ENCODE data around the gene KCNJ4.

Gene KCNJ4

GRCh38 chr22:38443628-38444521, 11.1 kb downstream of the KCNJ4 start:
- Histone ChIP-seq H3K27ac (ENCODE audit: low read length) (no peak overlapping the region), H3K79me2 (ENCODE audit: insufficient read depth, low read length) (no peaks in the 10 kb centered on the region), H4K20me1 (ENCODE audit: insufficient read depth, low read length) (no peaks in the 10 kb centered on the region), H3K4me3 (ENCODE audit: low read depth in 1 of 2, low read length in 2 of 2) (no peak overlapping the region), H3K4me2 (ENCODE audit: insufficient read depth, low read length) (no peak overlapping the region), H3K36me3 (ENCODE audit: insufficient read depth, low read length) (no peaks in the 10 kb centered on the region), H3K4me1 (ENCODE audit: insufficient read depth, low read length) (no peaks in the 10 kb centered on the region), H3K9me3 (ENCODE audit: insufficient read depth, low read length, severe bottlenecking) (no peaks in the 10 kb centered on the region), H3K9ac (ENCODE audit: low read depth, low read length) (no peak overlapping the region), H2AFZ (ENCODE audit: low read depth, low read length) (no peak overlapping the region), H3K27me3 (ENCODE audit: insufficient read depth, low read length, poor library complexity) (peaks cover 29% of the 10 kb centered on the region)
- no peak for TF ChIP-seq CTCF (IDR thresholded peaks at IDR 0.05; ENCODE audit: borderline replicate concordance, extremely low read depth, low read length, poor library complexity, severe bottlenecking)
- no peak for TF ChIP-seq EZH2 (IDR thresholded peaks at IDR 0.05; ENCODE audit: borderline replicate concordance, low read depth, low read length, severe bottlenecking)
- DNase-seq (no peak), ATAC-seq (ENCODE audit: insufficient read depth, low read depth) (no peak)

- Histone ChIP-seq H3K4me1 (ENCODE audit: insufficient read depth, low read length) (no peaks in the 10 kb centered on the region), H3K9me3 (ENCODE audit: insufficient read depth, low read length, severe bottlenecking) (no peaks in the 10 kb centered on the region), H3K4me3 (ENCODE audit: low read depth in 1 of 2, low read length in 2 of 2) (no peak overlapping the region), H3K79me2 (ENCODE audit: insufficient read depth, low read length) (no peaks in the 10 kb centered on the region), H3K9ac (ENCODE audit: low read depth, low read length) (no peak overlapping the region), H4K20me1 (ENCODE audit: insufficient read depth, low read length) (no peaks in the 10 kb centered on the region), H3K36me3 (ENCODE audit: insufficient read depth, low read length) (no peaks in the 10 kb centered on the region), H3K4me2 (ENCODE audit: insufficient read depth, low read length) (no peak overlapping the region), H3K27ac (ENCODE audit: low read length) (no peak overlapping the region), H3K27me3 (ENCODE audit: insufficient read depth, low read length, poor library complexity) (peaks cover 28% of the 10 kb centered on the region), H2AFZ (ENCODE audit: low read depth, low read length) (no peak overlapping the region)
- DNase-seq (no peak), ATAC-seq (ENCODE audit: insufficient read depth, low read depth) (no peak)
- TF ChIP-seq EZH2 (IDR thresholded peaks at IDR 0.05; ENCODE audit: borderline replicate concordance, low read depth, low read length, severe bottlenecking): no peak
- TF ChIP-seq CTCF (IDR thresholded peaks at IDR 0.05; ENCODE audit: borderline replicate concordance, extremely low read depth, low read length, poor library complexity, severe bottlenecking): no peak
Observed at GRCh38 chr22:38442967-38443627, 11.9 kb downstream of the KCNJ4 start.

GRCh38 chr22:38441620-38442287, 13.2 kb downstream of the KCNJ4 start:
- H3K4me1 ChIP-seq (ENCODE audit: insufficient read depth, low read length): no peaks in the 10 kb centered on the region
- no peak for TF ChIP-seq EZH2 (IDR thresholded peaks at IDR 0.05; ENCODE audit: borderline replicate concordance, low read depth, low read length, severe bottlenecking)
- H3K27me3 ChIP-seq (ENCODE audit: insufficient read depth, low read length, poor library complexity): peaks cover 28% of the 10 kb centered on the region
- H3K9ac ChIP-seq (ENCODE audit: low read depth, low read length): no peak overlapping the region
- H3K79me2 ChIP-seq (ENCODE audit: insufficient read depth, low read length): no peaks in the 10 kb centered on the region
- H3K9me3 ChIP-seq (ENCODE audit: insufficient read depth, low read length, severe bottlenecking): no peaks in the 10 kb centered on the region
- H2AFZ ChIP-seq (ENCODE audit: low read depth, low read length): no peak overlapping the region
- no peaks in the 10 kb centered on the region for H4K20me1 ChIP-seq (ENCODE audit: insufficient read depth, low read length)
- no peaks in the 10 kb centered on the region for H3K36me3 ChIP-seq (ENCODE audit: insufficient read depth, low read length)
- no peak overlapping the region for H3K27ac ChIP-seq (ENCODE audit: low read length)
- no peak overlapping the region for H3K4me2 ChIP-seq (ENCODE audit: insufficient read depth, low read length)
- H3K4me3 ChIP-seq (ENCODE audit: low read depth in 1 of 2, low read length in 2 of 2): no peak overlapping the region
- ATAC-seq (ENCODE audit: insufficient read depth, low read depth) (no peak), DNase-seq (no peak)
